ENCODE measurements around the gene NLRP6. TPM values are rescaled to one million over a fixed set of nuclear protein-coding genes. Genes with fewer than 3 reads are reported as not detected.

Gene NLRP6
- total RNA-seq, 1 experiment from 2014 or later: not detected

GRCh38 chr11:299081-299891, 21.1 kb downstream of the NLRP6 start, which contains the start of gene IFITM5:
Gene IFITM5, minus strand, starts transcription at chr11:299526. Its CDS starts 36 bp downstream, at chr11:299490.
- Histone ChIP-seq H3K9me3 (ENCODE audit: control insufficient read depth, low read depth, low read length) (no peaks in the 10 kb centered on the region), H2BK15ac (ENCODE audit: low read depth, low read length) (no peak within 1 kb of the TSS), H3K4me2 (ENCODE audit: insufficient read depth, insufficient read length, low read length) (no peak within 1 kb of the TSS), H4K5ac (ENCODE audit: insufficient read length, low read depth, low read length) (no peak within 1 kb of the TSS), H4K91ac (ENCODE audit: insufficient read length, low read depth, low read length) (no peak within 1 kb of the TSS), H3K23ac (ENCODE audit: insufficient read length, low read depth, low read length) (no peak within 1 kb of the TSS), H2BK12ac (ENCODE audit: insufficient read length, low read depth, low read length) (no peak within 1 kb of the TSS), H3K27me3 (ENCODE audit: insufficient read depth, low read length) (no peaks in the 10 kb centered on the region), H3K9ac (ENCODE audit: extremely low read depth, insufficient read length, low read length) (no peak within 1 kb of the TSS), H4K20me1 (ENCODE audit: control insufficient read depth, insufficient read depth, insufficient read length) (no peaks in the 10 kb centered on the region), H3K14ac (ENCODE audit: insufficient read depth, low read length) (no peak within 1 kb of the TSS; the same call in 1 of the 2 replicates), H3K4me1 (ENCODE audit: insufficient read depth, low read length) (peaks cover 4% of the 10 kb centered on the region; the same call in 1 of the 2 replicates), H3K79me1 (ENCODE audit: insufficient read depth, low read depth, low read length, poor library complexity, severe bottlenecking) (no peaks in the 10 kb centered on the region), H2BK20ac (ENCODE audit: low read depth, low read length, poor library complexity, severe bottlenecking) (no peak within 1 kb of the TSS), H3K18ac (ENCODE audit: insufficient read length, low read depth, low read length) (peak within 1 kb of the TSS; percentile 4), H4K8ac (replicated peaks; ENCODE audit: insufficient read length, low read depth, low read length) (no peak within 1 kb of the TSS), H2AK5ac (ENCODE audit: insufficient read length, low read length) (no peak within 1 kb of the TSS), H3T11ph (ENCODE audit: low read length) (no peak within 1 kb of the TSS), H2AFZ (ENCODE audit: low read length) (no peak within 1 kb of the TSS), H3K56ac (ENCODE audit: insufficient read length, low read depth, low read length) (no peak within 1 kb of the TSS), H3K79me2 (ENCODE audit: insufficient read depth, low read length) (no peaks in the 10 kb centered on the region), H3K27ac (ENCODE audit: insufficient read length, low read depth, low read length) (no peak within 1 kb of the TSS), H3K4ac (ENCODE audit: low read depth, low read length) (no peak within 1 kb of the TSS), H3K23me2 (ENCODE audit: insufficient read length, low read depth, low read length, poor library complexity, severe bottlenecking) (no peaks in the 10 kb centered on the region), H2BK5ac (ENCODE audit: insufficient read length, low read length) (no peak within 1 kb of the TSS), H2BK120ac (ENCODE audit: low read depth, low read length, poor library complexity, severe bottlenecking) (no peak within 1 kb of the TSS)
- Mint-ChIP-seq H3K27me3 (ENCODE audit: low read depth) (no peaks in the 10 kb centered on the region), H3K9me3 (peaks cover 2 to 10% of the 10 kb centered on the region in 2 experiments; a peak in 3 of 5 replicates), H3K27ac (peak within 1 kb of the TSS; percentile 22 to 81 (median 38); a peak in 4 of 7 replicates), H3K4me3 (peak within 1 kb of the TSS in 1 of 2 experiments; percentile 8; a peak in 1 of 5 replicates), H3K4me1 (peaks cover 33 to 49% of the 10 kb centered on the region in 2 experiments), H3K36me3 (ENCODE audit: insufficient read depth in 1 of 3, low read depth in 3 of 3) (peaks cover 3 to 15% (median 14%) of the 10 kb centered on the region in 3 experiments; a peak in 6 of 7 replicates)
- no peak for DNase-seq
- no peak for TF ChIP-seq CTCF (conservative IDR thresholded peaks at IDR 0.05)
- WGBS (ENCODE audit: extremely low coverage, insufficient read length, low lambda C conversion rate): no CpG with 5 or more reads among the region's 40 CpGs

Data from H9 (cell line).